ENCODE measurements around the gene RBM20.

The RBM20 gene

DNA sequence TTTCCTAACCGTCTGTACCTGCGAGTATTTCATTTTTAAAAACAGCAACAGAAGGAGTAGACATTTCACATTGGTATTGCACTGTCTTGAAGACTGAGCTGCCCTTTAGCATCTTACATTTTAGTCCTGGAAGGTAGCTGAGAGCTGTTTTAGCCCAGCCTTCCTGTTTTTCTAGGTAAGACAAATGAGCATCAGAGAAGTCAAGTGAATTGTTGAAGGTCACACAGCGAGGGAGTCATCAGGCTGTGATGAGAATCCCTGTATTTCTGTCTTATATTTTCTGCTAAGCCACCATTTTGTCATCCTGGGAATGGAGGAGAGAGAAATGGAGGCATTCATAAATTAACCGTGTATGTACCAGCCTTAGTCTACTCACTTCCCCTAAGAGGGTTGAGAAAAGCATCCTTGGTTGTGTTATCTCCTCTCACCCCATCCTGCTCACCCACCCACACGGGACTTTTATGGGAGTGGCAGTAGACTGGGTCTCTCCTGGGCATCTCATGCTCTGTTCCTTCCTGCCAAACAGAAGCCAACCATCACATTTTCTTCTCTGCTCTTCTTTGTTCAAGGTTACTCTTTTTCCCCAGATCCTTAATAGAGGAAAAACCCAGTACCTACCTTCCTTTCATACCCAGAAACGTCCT, 8.5 kb downstream of the RBM20 start:
- DNase-seq (ENCODE audit: low read depth in 1 of 2, low spot score in 1 of 2), result no peak
- Histone ChIP-seq H3K27ac (replicated peaks) (no peak overlapping the region), H3K4me3 (replicated peaks; ENCODE audit: insufficient read depth, low read length) (no peak overlapping the region), H3K27me3 (ENCODE audit: insufficient read depth, poor library complexity, severe bottlenecking) (peaks cover 8% of the 10 kb centered on the region)
- TF ChIP-seq SPI1 (IDR thresholded peaks at IDR 0.05; ENCODE audit: borderline replicate concordance, low read depth) (no peak), GABPA (IDR thresholded peaks at IDR 0.05; ENCODE audit: low read depth) (no peak), POLR2AphosphoS5 (IDR thresholded peaks at IDR 0.05; ENCODE audit: low read depth) (no peak)
- TF ChIP-seq, protein P1, sequence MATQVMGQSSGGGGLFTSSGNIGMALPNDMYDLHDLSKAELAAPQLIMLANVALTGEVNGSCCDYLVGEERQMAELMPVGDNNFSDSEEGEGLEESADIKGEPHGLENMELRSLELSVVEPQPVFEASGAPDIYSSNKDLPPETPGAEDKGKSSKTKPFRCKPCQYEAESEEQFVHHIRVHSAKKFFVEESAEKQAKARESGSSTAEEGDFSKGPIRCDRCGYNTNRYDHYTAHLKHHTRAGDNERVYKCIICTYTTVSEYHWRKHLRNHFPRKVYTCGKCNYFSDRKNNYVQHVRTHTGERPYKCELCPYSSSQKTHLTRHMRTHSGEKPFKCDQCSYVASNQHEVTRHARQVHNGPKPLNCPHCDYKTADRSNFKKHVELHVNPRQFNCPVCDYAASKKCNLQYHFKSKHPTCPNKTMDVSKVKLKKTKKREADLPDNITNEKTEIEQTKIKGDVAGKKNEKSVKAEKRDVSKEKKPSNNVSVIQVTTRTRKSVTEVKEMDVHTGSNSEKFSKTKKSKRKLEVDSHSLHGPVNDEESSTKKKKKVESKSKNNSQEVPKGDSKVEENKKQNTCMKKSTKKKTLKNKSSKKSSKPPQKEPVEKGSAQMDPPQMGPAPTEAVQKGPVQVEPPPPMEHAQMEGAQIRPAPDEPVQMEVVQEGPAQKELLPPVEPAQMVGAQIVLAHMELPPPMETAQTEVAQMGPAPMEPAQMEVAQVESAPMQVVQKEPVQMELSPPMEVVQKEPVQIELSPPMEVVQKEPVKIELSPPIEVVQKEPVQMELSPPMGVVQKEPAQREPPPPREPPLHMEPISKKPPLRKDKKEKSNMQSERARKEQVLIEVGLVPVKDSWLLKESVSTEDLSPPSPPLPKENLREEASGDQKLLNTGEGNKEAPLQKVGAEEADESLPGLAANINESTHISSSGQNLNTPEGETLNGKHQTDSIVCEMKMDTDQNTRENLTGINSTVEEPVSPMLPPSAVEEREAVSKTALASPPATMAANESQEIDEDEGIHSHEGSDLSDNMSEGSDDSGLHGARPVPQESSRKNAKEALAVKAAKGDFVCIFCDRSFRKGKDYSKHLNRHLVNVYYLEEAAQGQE (IDR thresholded peaks at IDR 0.05; ENCODE audit: insufficient replicate concordance, low read depth), result no peak

GRCh38 chr10:110655320-110655719, 11.2 kb downstream of the RBM20 start:
- no peak for TF ChIP-seq POLR2AphosphoS5 (IDR thresholded peaks at IDR 0.05; ENCODE audit: low read depth)
- TF ChIP-seq, protein P1 (IDR thresholded peaks at IDR 0.05; ENCODE audit: insufficient replicate concordance, low read depth), result no peak
- TF ChIP-seq GABPA (IDR thresholded peaks at IDR 0.05; ENCODE audit: low read depth), result no peak
- no peak for TF ChIP-seq CTCF (IDR thresholded peaks at IDR 0.05; ENCODE audit: insufficient read depth, low read length)
- TF ChIP-seq SPI1 (IDR thresholded peaks at IDR 0.05; ENCODE audit: borderline replicate concordance, low read depth), result no peak
- Histone ChIP-seq H3K4me3 (replicated peaks; ENCODE audit: insufficient read depth, low read length) (no peak overlapping the region), H3K27me3 (ENCODE audit: insufficient read depth, poor library complexity, severe bottlenecking) (peaks cover 4% of the 10 kb centered on the region), H3K27ac (replicated peaks) (no peak overlapping the region)
- no peak for DNase-seq (ENCODE audit: low read depth in 1 of 2, low spot score in 1 of 2)

- H3K27ac ChIP-seq (replicated peaks), result no peak overlapping the region
- H3K27me3 ChIP-seq (ENCODE audit: insufficient read depth, poor library complexity, severe bottlenecking), result peaks cover 4% of the 10 kb centered on the region
- TF ChIP-seq, protein P1 (IDR thresholded peaks at IDR 0.05; ENCODE audit: insufficient replicate concordance, low read depth), result no peak
- TF ChIP-seq SPI1 (IDR thresholded peaks at IDR 0.05; ENCODE audit: borderline replicate concordance, low read depth), result no peak
- TF ChIP-seq CTCF (IDR thresholded peaks at IDR 0.05; ENCODE audit: insufficient read depth, low read length), result no peak
- no peak for TF ChIP-seq GABPA (IDR thresholded peaks at IDR 0.05; ENCODE audit: low read depth)
- no peak for TF ChIP-seq POLR2AphosphoS5 (IDR thresholded peaks at IDR 0.05; ENCODE audit: low read depth)
- DNase-seq (ENCODE audit: low read depth in 1 of 2, low spot score in 1 of 2), result no peak
- H3K4me3 ChIP-seq (replicated peaks; ENCODE audit: insufficient read depth, low read length), result no peak overlapping the region
Observed at GRCh38 chr10:110656612-110657011, 12.5 kb downstream of the RBM20 start.
